ENCODE results near the gene MAST2.
"Not testable (repeated sequence)": the region's sequence is repeated elsewhere in the genome, so short reads cannot be mapped to it uniquely, and the experiment has no call there.

The MAST2 gene

GRCh38 chr1:45815667-45816458, 12.5 kb downstream of the MAST2 start:
- Histone ChIP-seq H3K36me3 (ENCODE audit: insufficient read depth, low read length) (peaks cover 5% of the 10 kb centered on the region), H3K4me2 (ENCODE audit: low read length) (no peak overlapping the region), H3K9ac (ENCODE audit: low read depth, low read length) (no peak overlapping the region), H3K4me3 (ENCODE audit: low read length) (no peak overlapping the region), H3K27me3 (ENCODE audit: control insufficient read depth, insufficient read depth, low read length) (no peaks in the 10 kb centered on the region), H3K4me1 (ENCODE audit: control insufficient read depth, insufficient read depth, low read length) (peaks cover 6% of the 10 kb centered on the region), H3K9me3 (replicated peaks; ENCODE audit: low read length) (no peaks in the 10 kb centered on the region)

DNA sequence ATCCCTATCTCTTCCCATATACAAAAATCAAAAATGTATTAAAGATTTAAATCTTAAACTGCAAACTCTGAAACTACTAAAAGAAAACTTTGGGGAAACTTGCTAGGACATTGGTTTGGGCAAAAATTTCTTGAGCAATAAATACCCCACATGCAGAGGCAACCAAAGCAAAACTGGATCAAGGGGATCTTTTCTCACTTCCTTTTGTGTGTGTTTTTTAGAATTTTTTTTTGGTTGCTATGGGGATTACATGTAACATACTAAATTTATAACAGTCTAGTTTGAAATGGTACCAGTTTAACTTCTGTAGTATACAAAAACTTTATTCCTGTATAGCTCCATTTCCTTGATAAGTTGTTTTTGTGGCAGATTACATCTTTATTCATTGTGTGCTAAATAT, 16.8 kb downstream of the MAST2 start:
- peaks cover 6% of the 10 kb centered on the region for H3K4me1 ChIP-seq (ENCODE audit: control insufficient read depth, insufficient read depth, low read length)
- peaks cover 9% of the 10 kb centered on the region for H3K36me3 ChIP-seq (ENCODE audit: insufficient read depth, low read length)

DNA sequence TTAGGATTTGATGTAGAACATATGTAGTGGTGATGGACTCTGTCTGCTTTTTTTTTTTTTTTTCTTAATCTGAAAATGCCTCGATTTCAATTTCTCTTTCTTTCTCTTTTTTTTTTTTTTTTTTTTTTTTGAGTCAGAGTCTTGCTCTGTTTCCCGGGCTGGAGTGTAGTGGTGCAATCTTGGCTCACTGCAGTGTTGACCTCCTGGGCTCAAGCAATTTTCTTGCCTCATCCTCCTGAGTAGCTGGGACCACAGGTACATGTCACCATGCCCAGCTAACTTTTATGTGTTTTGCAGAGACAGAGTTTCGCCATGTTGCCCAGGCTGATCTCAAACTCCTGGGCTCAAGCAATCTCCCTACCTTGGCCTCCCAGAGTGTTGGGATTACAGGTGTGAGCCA, 17.4 kb downstream of the MAST2 start:
- H3K9ac ChIP-seq (ENCODE audit: low read depth, low read length): no peak overlapping the region

More for the DNA sequence above, 16.8 kb downstream of the MAST2 start:
- Histone ChIP-seq H3K9me3 (replicated peaks; ENCODE audit: low read length) (no peaks in the 10 kb centered on the region), H3K4me3 (ENCODE audit: low read length) (no peak overlapping the region), H3K27me3 (ENCODE audit: control insufficient read depth, insufficient read depth, low read length) (no peaks in the 10 kb centered on the region), H3K4me2 (ENCODE audit: low read length) (no peak overlapping the region), H3K9ac (ENCODE audit: low read depth, low read length) (no peak overlapping the region)

GRCh38 chr1:45822644-45823043, 19.2 kb downstream of the MAST2 start:
- Histone ChIP-seq H3K27me3 (ENCODE audit: control insufficient read depth, insufficient read depth, low read length) (no peaks in the 10 kb centered on the region), H3K4me1 (ENCODE audit: control insufficient read depth, insufficient read depth, low read length) (no peaks in the 10 kb centered on the region), H3K9ac (ENCODE audit: low read depth, low read length) (no peak overlapping the region), H3K4me3 (ENCODE audit: low read length) (no peak overlapping the region), H3K9me3 (replicated peaks; ENCODE audit: low read length) (no peaks in the 10 kb centered on the region), H3K36me3 (ENCODE audit: insufficient read depth, low read length) (peaks cover 3% of the 10 kb centered on the region), H3K4me2 (ENCODE audit: low read length) (no peak overlapping the region)

More for the DNA sequence above, 17.4 kb downstream of the MAST2 start:
- Histone ChIP-seq H3K9me3 (replicated peaks; ENCODE audit: low read length) (no peaks in the 10 kb centered on the region), H3K4me2 (ENCODE audit: low read length) (no peak overlapping the region), H3K4me3 (ENCODE audit: low read length) (no peak overlapping the region), H3K36me3 (ENCODE audit: insufficient read depth, low read length) (peaks cover 9% of the 10 kb centered on the region), H3K4me1 (ENCODE audit: control insufficient read depth, insufficient read depth, low read length) (peaks cover 2% of the 10 kb centered on the region), H3K27me3 (ENCODE audit: control insufficient read depth, insufficient read depth, low read length) (no peaks in the 10 kb centered on the region)

GRCh38 chr1:45824607-45825006, 21.2 kb downstream of the MAST2 start:
- Histone ChIP-seq H3K27me3 (ENCODE audit: control insufficient read depth, insufficient read depth, low read length) (no peaks in the 10 kb centered on the region), H3K36me3 (ENCODE audit: insufficient read depth, low read length) (peaks cover 3% of the 10 kb centered on the region), H3K4me1 (ENCODE audit: control insufficient read depth, insufficient read depth, low read length) (no peaks in the 10 kb centered on the region), H3K9ac (ENCODE audit: low read depth, low read length) (no peak overlapping the region), H3K4me2 (ENCODE audit: low read length) (no peak overlapping the region), H3K4me3 (ENCODE audit: low read length) (no peak overlapping the region), H3K9me3 (replicated peaks; ENCODE audit: low read length) (no peaks in the 10 kb centered on the region)

GRCh38 chr1:45827256-45827655, 23.8 kb downstream of the MAST2 start:
- H3K27me3 ChIP-seq (ENCODE audit: control insufficient read depth, insufficient read depth, low read length): no peaks in the 10 kb centered on the region
- H3K4me3 ChIP-seq (ENCODE audit: low read length): no peak overlapping the region
- H3K9ac ChIP-seq (ENCODE audit: low read depth, low read length): no peak overlapping the region
- no peaks in the 10 kb centered on the region for H3K9me3 ChIP-seq (replicated peaks; ENCODE audit: low read length)
- H3K4me2 ChIP-seq (ENCODE audit: low read length): no peak overlapping the region
- H3K4me1 ChIP-seq (ENCODE audit: control insufficient read depth, insufficient read depth, low read length): no peaks in the 10 kb centered on the region
- peaks cover 9% of the 10 kb centered on the region for H3K36me3 ChIP-seq (ENCODE audit: insufficient read depth, low read length)

- Histone ChIP-seq H3K4me3 (ENCODE audit: low read length) (no peak overlapping the region), H3K36me3 (ENCODE audit: insufficient read depth, low read length) (peaks cover 9% of the 10 kb centered on the region), H3K9ac (ENCODE audit: low read depth, low read length) (no peak overlapping the region), H3K9me3 (replicated peaks; ENCODE audit: low read length) (no peaks in the 10 kb centered on the region), H3K4me2 (ENCODE audit: low read length) (no peak overlapping the region), H3K4me1 (ENCODE audit: control insufficient read depth, insufficient read depth, low read length) (no peaks in the 10 kb centered on the region), H3K27me3 (ENCODE audit: control insufficient read depth, insufficient read depth, low read length) (no peaks in the 10 kb centered on the region)
Measured at GRCh38 chr1:45828841-45829240, 25.4 kb downstream of the MAST2 start.

- H3K4me1 ChIP-seq (ENCODE audit: control insufficient read depth, insufficient read depth, low read length): no peaks in the 10 kb centered on the region
- H3K4me3 ChIP-seq (ENCODE audit: low read length): no peak overlapping the region
- no peaks in the 10 kb centered on the region for H3K27me3 ChIP-seq (ENCODE audit: control insufficient read depth, insufficient read depth, low read length)
- H3K4me2 ChIP-seq (ENCODE audit: low read length): no peak overlapping the region
- H3K36me3 ChIP-seq (ENCODE audit: insufficient read depth, low read length): peaks cover 15% of the 10 kb centered on the region
- H3K9me3 ChIP-seq (replicated peaks; ENCODE audit: low read length): no peaks in the 10 kb centered on the region
- H3K9ac ChIP-seq (ENCODE audit: low read depth, low read length): no peak overlapping the region
Measured at GRCh38 chr1:45833361-45833760, 29.9 kb downstream of the MAST2 start.

GRCh38 chr1:45834689-45835088, 31.3 kb downstream of the MAST2 start:
- Histone ChIP-seq H3K4me3 (ENCODE audit: low read length) (no peak overlapping the region), H3K9ac (ENCODE audit: low read depth, low read length) (no peak overlapping the region)

DNA sequence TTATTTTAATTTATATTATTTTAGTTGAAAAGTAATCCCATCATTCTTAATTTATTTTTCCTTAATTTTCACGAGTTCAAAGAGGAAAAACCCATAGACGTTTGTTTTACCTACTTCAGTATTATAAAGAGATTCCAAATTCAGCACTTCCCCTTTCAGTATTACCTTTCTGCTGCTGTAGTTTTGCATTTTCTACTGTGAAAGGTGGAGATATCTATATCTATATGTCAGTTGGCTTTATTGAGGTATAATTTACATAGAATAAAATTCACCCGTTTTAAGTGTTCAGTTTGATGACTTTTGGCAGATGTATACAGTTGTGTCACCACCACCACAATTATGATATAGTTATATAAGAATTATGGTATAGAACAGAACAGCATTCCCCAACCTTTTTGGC, 33.0 kb downstream of the MAST2 start:
- Histone ChIP-seq H3K9ac (ENCODE audit: low read depth, low read length) (no peak overlapping the region), H3K9me3 (replicated peaks; ENCODE audit: low read length) (no peaks in the 10 kb centered on the region), H3K36me3 (ENCODE audit: insufficient read depth, low read length) (peaks cover 6% of the 10 kb centered on the region)

More at GRCh38 chr1:45834689-45835088, 31.3 kb downstream of the MAST2 start:
- Histone ChIP-seq H3K4me2 (ENCODE audit: low read length) (no peak overlapping the region), H3K36me3 (ENCODE audit: insufficient read depth, low read length) (peaks cover 15% of the 10 kb centered on the region), H3K9me3 (replicated peaks; ENCODE audit: low read length) (no peaks in the 10 kb centered on the region), H3K27me3 (ENCODE audit: control insufficient read depth, insufficient read depth, low read length) (no peaks in the 10 kb centered on the region), H3K4me1 (ENCODE audit: control insufficient read depth, insufficient read depth, low read length) (no peaks in the 10 kb centered on the region)

GRCh38 chr1:45836861-45837260, 33.4 kb downstream of the MAST2 start:
- H3K4me1 ChIP-seq (ENCODE audit: control insufficient read depth, insufficient read depth, low read length); H3K36me3 ChIP-seq (ENCODE audit: insufficient read depth, low read length); H3K4me2 ChIP-seq (ENCODE audit: low read length); H3K4me3 ChIP-seq (ENCODE audit: low read length); H3K27me3 ChIP-seq (ENCODE audit: control insufficient read depth, insufficient read depth, low read length); H3K9me3 ChIP-seq (replicated peaks; ENCODE audit: low read length); H3K9ac ChIP-seq (ENCODE audit: low read depth, low read length): not testable (repeated sequence)

More for the DNA sequence above, 33.0 kb downstream of the MAST2 start:
- Histone ChIP-seq H3K4me3 (ENCODE audit: low read length) (no peak overlapping the region), H3K4me2 (ENCODE audit: low read length) (no peak overlapping the region), H3K4me1 (ENCODE audit: control insufficient read depth, insufficient read depth, low read length) (no peaks in the 10 kb centered on the region), H3K27me3 (ENCODE audit: control insufficient read depth, insufficient read depth, low read length) (no peaks in the 10 kb centered on the region)

DNA sequence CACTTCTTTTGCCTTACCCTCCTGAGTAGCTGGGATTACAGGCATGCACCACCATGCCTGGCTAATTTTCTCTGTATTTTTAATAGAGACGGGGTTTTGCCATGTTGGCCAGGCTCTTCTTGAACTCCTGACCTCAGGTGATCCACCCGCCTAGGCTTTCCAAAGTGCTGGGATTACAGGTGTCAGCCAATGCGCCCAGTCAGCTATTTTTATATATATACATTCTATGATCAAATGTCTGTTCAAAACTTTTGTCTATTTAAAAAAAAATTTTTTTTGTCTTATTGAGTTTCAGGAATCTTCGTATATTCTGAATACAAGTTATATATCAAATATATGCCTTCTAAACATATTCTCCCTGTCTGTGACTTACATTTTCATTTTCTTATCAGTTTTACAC, 34.9 kb downstream of the MAST2 start:
- H3K4me3 ChIP-seq (ENCODE audit: low read length); H3K4me2 ChIP-seq (ENCODE audit: low read length); H3K27me3 ChIP-seq (ENCODE audit: control insufficient read depth, insufficient read depth, low read length); H3K4me1 ChIP-seq (ENCODE audit: control insufficient read depth, insufficient read depth, low read length); H3K9ac ChIP-seq (ENCODE audit: low read depth, low read length); H3K9me3 ChIP-seq (replicated peaks; ENCODE audit: low read length); H3K36me3 ChIP-seq (ENCODE audit: insufficient read depth, low read length): not testable (repeated sequence)
